Mucosa of rectum (tissue), 2 donors: ENCODE measurements around the gene PHLDA3.

Experiments used
- H3K27ac ChIP-seq, 2 donors: one replicate each; pipeline ENCODE4 v1.7.0; 2013; ENCODE audit warnings: inconsistent platforms in 2 of 2, low read depth in 2 of 2, low read length in 2 of 2
- H3K27me3 ChIP-seq, 2 donors: one replicate each; pipeline ENCODE4 v1.7.0; 2013; ENCODE audit warnings: low read length in 2 of 2; ENCODE audit not compliant: control insufficient read depth in 2 of 2, insufficient read depth in 2 of 2
- H3K36me3 ChIP-seq, 2 donors: one replicate each; pipeline ENCODE4 v1.7.0; 2013; ENCODE audit warnings: low read length in 2 of 2; ENCODE audit not compliant: control insufficient read depth in 2 of 2, insufficient read depth in 2 of 2
- H3K4me1 ChIP-seq, 2 donors: one replicate each; pipeline ENCODE4 v1.7.0; 2013; ENCODE audit warnings: low read length in 2 of 2, mild to moderate bottlenecking in 1 of 2; ENCODE audit not compliant: control insufficient read depth in 2 of 2, insufficient read depth in 2 of 2
- H3K4me3 ChIP-seq, 2 donors: one replicate each; pipeline ENCODE4 v1.7.0; 2013; ENCODE audit warnings: low read length in 2 of 2
- H3K9ac ChIP-seq, 2 donors: one replicate each; pipeline ENCODE4 v1.7.0; 2013; ENCODE audit warnings: low read length in 2 of 2, low read depth in 1 of 2, mild to moderate bottlenecking in 1 of 2
- H3K9me3 ChIP-seq, 2 donors: one replicate each; pipeline ENCODE4 v1.7.0; 2013; ENCODE audit warnings: low read length in 2 of 2; ENCODE audit not compliant: control insufficient read depth in 2 of 2
- donor health status: healthy.
- donor health status: Normal muscosa, but diverticular disease.

Gene PHLDA3

GRCh38 chr1:201468501-201468843 is 516 bp downstream of the PHLDA3 start:
- Histone ChIP-seq H3K4me1 (peaks cover 9 to 12% of the 10 kb centered on the region in 2 donors), H3K4me3 (peak overlapping the region; percentile 65 to 74)

GRCh38 chr1:201466492-201466891 is 2.5 kb downstream of the PHLDA3 start:
- H3K4me1 ChIP-seq = peaks cover 9 to 14% of the 10 kb centered on the region in 2 donors
- H3K4me3 ChIP-seq = peak overlapping the region; percentile 43 to 48
- H3K9ac ChIP-seq = peak overlapping the region; percentile 8 to 20
- peak overlapping the region in 1 of 2 donors; percentile 16 for H3K27ac ChIP-seq
- no peaks in the 10 kb centered on the region for H3K9me3 ChIP-seq
- H3K36me3 ChIP-seq = no peaks in the 10 kb centered on the region
- H3K27me3 ChIP-seq = peaks cover 6% of the 10 kb centered on the region in 2 donors

More at GRCh38 chr1:201468501-201468843, 516 bp downstream of the PHLDA3 start:
- Histone ChIP-seq H3K27ac (peak overlapping the region; percentile 79 to 87), H3K9me3 (no peaks in the 10 kb centered on the region), H3K36me3 (no peaks in the 10 kb centered on the region), H3K27me3 (peaks cover 6% of the 10 kb centered on the region in 2 donors), H3K9ac (peak overlapping the region; percentile 56 to 75)

GRCh38 chr1:201465698-201466290 is 3.2 kb downstream of the PHLDA3 start:
- Histone ChIP-seq H3K9me3 (no peaks in the 10 kb centered on the region), H3K4me1 (peaks cover 13 to 18% of the 10 kb centered on the region in 2 donors), H3K27ac (no peak overlapping the region), H3K36me3 (no peaks in the 10 kb centered on the region), H3K4me3 (no peak overlapping the region), H3K9ac (no peak overlapping the region), H3K27me3 (peaks cover 6% of the 10 kb centered on the region in 2 donors)

GRCh38 chr1:201463071-201463552 is 5.9 kb downstream of the PHLDA3 start:
- Histone ChIP-seq H3K4me1 (peaks cover 9 to 13% of the 10 kb centered on the region in 2 donors), H3K9ac (no peak overlapping the region), H3K9me3 (no peaks in the 10 kb centered on the region)

GRCh38 chr1:201461645-201462441 is 7.1 kb downstream of the PHLDA3 start:
- Histone ChIP-seq H3K4me3 (no peak overlapping the region), H3K9ac (no peak overlapping the region), H3K27me3 (no peaks in the 10 kb centered on the region), H3K9me3 (no peaks in the 10 kb centered on the region), H3K27ac (peak overlapping the region; percentile 32 to 49), H3K36me3 (no peaks in the 10 kb centered on the region), H3K4me1 (peaks cover 9 to 13% of the 10 kb centered on the region in 2 donors)

More at GRCh38 chr1:201463071-201463552, 5.9 kb downstream of the PHLDA3 start:
- no peaks in the 10 kb centered on the region for H3K27me3 ChIP-seq
- no peaks in the 10 kb centered on the region for H3K36me3 ChIP-seq
- H3K27ac ChIP-seq = peak overlapping the region in 1 of 2 donors; percentile 13
- H3K4me3 ChIP-seq = no peak overlapping the region

- Histone ChIP-seq H3K27me3 (no peaks in the 10 kb centered on the region), H3K36me3 (no peaks in the 10 kb centered on the region), H3K9me3 (no peaks in the 10 kb centered on the region), H3K27ac (peak overlapping the region; percentile 32 to 49), H3K9ac (no peak overlapping the region), H3K4me1 (peaks cover 6% of the 10 kb centered on the region in 2 donors), H3K4me3 (no peak overlapping the region)
Observed at GRCh38 chr1:201460814-201461644, 8.0 kb downstream of the PHLDA3 start.

GRCh38 chr1:201459775-201460174 is 9.2 kb downstream of the PHLDA3 start:
- Histone ChIP-seq H3K27ac (no peak overlapping the region), H3K36me3 (no peaks in the 10 kb centered on the region), H3K4me1 (peaks cover 6% of the 10 kb centered on the region in 2 donors), H3K9me3 (no peaks in the 10 kb centered on the region), H3K27me3 (no peaks in the 10 kb centered on the region), H3K9ac (no peak overlapping the region), H3K4me3 (no peak overlapping the region)

- Histone ChIP-seq H3K4me1 (peaks cover 6% of the 10 kb centered on the region in 2 donors), H3K9ac (no peak overlapping the region), H3K9me3 (no peaks in the 10 kb centered on the region), H3K27ac (no peak overlapping the region), H3K36me3 (no peaks in the 10 kb centered on the region), H3K4me3 (no peak overlapping the region), H3K27me3 (no peaks in the 10 kb centered on the region)
Observed at GRCh38 chr1:201459052-201459451, 9.9 kb downstream of the PHLDA3 start.

GRCh38 chr1:201457508-201457960 is 11.5 kb downstream of the PHLDA3 start:
- Histone ChIP-seq H3K9me3 (no peaks in the 10 kb centered on the region), H3K4me1 (peaks cover 6% of the 10 kb centered on the region in 2 donors), H3K27me3 (no peaks in the 10 kb centered on the region), H3K9ac (no peak overlapping the region), H3K27ac (peak overlapping the region; percentile 55 to 59), H3K4me3 (no peak overlapping the region), H3K36me3 (no peaks in the 10 kb centered on the region)
